Activated T-cell treated with anti-CD3 and anti-CD28 coated beads for 4 hours (primary cell): ENCODE data around the gene ATXN7L1.

Source experiments
- DNase-seq: peaks from one replicate; pipeline ENCODE4 v3.0.0-alpha.2; 2020

Gene ATXN7L1

DNA sequence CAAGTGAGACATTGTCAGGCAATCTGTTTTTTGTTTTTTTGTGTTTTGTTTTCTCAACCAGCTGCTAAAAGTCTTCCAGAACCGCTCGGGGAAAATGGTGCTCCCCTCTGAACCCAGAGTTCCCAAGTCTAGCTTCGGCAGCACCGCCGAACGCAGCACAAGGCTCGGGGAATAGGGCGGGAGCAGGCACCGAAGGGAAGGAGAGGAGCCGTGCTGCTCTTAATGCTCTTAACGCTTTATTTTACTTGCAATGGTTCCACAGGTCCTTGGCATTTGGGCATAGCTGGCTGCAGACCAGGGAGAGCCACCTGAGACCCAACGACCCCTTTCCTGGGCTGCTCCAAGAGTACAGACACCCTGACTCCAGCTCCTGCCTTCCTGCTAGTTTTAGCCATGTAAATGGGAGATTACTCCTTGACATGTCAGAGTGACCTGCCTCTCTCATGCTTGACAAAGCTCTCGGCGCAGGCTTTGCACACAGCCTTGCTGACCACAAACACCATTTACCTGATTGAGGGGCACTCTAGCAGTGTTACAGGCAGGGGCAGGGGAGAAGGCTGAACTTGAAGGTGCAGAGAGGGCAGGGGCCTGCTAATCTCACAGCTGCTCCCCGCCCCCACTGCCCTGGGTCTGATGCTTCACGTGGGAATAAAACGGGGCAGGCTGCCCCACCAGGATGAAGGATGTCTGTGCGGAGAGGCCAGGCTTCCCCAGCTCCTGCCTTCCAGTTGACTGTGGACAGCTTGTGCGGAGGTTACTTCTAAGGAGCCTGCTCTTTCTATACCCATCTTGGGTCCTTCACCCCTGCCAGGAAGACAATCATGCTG is 236.5 kb downstream of the ATXN7L1 start:
- DNase-seq, result no peak

DNA sequence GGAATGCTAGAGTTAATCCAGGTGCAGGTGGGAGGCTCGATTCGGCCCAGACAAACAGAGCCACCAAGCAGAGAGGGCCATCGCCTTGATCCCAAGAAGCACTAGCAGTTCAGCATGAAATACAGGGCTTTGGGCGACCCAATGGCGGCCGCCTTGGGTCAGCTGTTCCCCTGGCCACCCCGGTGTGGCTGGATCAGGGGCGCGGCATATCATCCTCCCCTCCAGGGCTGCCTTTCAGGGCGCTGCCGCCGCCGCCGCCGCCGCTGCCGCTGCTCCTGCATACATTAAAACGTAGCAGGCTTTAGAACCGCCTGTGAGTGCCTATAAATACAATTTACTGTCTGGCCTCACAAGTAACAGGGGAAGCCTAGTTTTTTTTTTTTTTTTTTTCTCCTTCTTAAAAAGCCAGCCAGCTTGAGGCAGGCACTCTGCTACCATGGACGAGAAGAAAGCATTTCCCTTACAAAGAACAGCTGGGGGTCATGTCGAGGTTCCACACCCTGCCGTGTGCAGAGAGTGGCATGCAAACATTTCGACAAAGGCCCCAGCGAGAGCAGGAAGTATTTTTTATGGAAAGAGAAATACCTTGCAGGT is 237.4 kb downstream of the ATXN7L1 start:
- DNase-seq, result no peak

DNA sequence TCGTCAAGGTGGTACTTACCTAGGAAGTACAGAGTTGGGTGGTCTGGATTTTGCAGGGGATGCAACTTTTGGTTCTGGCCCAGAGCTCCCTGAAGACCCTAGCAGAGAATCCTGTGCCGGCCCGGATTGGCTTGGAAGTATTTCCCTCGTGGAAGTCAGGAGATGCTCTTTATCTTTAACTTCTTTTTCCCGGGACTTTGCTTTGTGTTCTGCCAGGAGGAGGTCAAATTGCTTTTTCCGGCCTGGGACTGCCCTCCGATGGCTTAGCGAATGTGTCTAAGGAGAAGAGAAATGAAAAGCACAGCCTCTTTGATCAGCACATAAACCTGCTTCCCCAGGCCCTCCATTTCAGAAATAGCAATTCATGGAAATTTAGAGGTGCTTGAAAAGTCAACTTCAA is 238.1 kb downstream of the ATXN7L1 start:
- DNase-seq, result no peak

DNA sequence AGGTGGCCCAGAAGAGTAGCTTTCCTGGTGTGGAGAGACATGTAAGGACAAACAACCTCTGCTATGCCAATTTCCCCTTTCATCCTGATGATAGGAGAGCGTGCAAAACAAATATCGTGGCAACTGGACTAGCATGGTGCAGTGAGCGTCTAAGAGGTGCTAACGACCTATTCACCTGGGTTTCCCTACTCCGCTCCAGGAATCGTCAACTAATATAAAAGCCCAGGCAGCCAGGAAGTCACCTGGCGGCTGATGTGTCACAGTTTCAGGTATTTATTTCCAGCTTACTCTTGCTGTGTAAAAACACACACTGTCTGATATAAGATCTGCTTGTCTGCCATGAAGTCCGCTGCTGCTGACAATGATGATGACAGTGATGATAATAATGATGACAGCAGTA is 238.6 kb downstream of the ATXN7L1 start:
- DNase-seq, result no peak

DNA sequence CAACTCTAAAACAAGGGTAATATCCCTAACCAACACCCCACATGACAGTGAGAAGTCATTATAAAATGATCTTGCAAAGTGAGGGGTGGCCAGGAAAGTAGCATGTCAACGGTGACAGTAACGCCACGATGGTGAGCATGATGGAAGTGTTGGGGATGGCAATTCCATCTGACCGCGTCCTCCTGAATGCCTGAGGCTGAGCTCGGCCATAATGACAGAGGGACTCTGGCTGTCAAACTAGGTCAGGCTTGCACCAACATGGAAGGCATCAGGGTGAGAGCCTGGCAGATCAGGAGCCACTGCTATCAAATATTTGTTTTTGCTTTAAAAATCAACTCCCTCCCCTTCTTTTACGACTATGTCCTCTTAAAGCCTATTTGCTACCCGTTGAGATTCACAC is 239.4 kb downstream of the ATXN7L1 start:
- no peak for DNase-seq

DNA sequence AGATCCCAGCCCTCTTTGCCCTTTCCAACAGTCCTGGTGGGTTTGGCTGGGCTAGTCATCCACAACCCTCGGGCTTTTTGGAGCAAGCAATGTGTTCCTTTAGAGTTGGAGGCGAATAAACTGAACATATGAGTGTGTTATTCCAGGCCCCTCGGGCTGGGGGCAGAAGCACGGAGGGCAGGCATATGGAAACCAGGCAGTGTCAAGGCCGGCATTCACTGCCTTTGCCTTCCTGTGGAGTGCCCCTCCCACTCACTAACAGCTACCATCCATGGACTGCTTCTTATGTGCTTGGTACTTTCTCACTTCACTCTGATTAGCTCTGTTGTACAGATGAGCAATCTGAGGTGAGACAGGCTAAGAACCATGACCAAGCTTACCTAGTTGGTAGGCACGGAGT is 241.2 kb downstream of the ATXN7L1 start:
- DNase-seq, result no peak

DNA sequence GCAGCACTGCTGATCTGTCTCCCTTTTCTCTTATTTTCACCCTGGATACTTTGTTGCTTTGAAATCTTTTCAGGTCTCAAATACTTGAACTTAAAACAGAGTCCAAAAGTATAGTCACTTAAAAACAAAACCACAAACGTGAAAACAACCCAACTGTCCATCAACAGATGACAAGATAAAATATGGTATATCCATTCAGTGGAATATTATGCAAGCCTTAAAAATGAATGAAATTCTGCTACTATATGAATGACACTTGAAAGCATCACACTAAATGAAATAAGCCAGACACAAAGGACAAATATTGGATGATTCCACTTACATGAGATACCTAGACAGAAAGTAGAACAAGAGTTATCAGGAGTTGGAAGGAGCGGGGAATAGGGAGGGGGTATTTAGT is 250.4 kb downstream of the ATXN7L1 start:
- DNase-seq, result no peak

DNA sequence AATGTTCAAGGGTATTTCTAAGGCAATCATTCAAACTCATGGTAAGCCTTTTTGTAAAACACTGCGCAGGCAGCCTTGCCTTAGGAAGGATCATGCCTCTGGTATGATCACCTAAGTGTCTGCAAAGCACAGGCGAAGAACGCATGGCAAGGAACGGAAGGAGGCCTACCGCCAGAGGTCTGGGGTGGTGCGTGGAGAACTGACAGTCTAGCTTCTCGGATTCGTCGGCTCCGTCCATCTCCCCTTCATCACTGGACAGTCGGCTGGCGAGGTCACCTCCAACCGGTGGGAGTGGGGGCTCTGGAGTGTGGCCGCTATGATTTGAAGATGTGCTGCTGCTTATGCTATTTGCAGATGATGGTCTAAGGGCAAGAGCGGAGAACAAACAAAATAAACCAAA is 252.5 kb downstream of the ATXN7L1 start:
- no peak for DNase-seq

DNA sequence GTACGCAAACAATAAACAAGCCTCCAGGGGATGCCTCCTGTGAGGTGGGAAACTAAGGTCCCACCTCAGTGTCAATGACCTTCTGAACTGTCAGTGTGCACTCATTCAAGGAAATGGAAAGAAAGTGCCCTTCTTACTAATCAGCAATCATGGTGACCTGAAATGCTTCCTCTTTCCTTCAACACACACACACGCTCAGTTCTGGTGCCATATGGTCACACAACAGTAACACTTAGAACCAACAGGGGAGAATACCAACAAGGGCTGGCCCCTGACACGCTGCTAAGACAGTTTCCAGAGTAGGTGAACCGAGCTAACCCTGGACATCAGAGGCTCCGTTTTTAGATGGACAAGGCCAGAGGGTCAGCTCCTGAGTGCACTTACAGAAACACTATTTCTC is 253.0 kb downstream of the ATXN7L1 start:
- DNase-seq, result no peak

DNA sequence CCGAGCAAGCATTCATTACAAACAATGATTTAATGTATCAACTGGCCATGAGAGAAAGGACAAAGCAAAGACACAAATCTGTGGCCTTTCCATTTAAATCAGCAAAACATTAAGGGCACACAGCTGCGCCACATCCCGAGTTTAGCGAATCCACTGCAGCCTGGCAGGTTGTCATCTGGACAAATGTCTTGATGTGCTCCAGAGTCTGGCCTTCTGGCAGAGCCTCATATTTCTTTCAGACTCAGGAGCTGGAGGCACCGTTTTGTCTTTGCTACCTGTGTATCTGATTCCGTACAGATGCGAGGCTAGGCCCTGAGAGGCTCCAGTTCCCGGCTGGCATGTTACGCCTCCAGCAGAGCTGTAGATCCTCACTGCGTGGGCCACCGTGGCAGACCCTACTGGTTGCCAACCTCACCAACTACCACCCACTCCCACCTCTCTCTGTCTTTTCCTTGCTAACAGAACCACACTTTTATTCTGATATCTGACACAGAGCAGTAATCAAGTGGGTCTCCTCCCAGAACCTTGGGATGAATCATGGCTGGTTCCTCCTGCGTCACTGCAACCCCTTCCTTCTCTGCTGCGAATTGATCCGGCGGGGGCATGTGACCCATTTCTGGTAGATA is 254.2 kb downstream of the ATXN7L1 start:
- no peak for DNase-seq

DNA sequence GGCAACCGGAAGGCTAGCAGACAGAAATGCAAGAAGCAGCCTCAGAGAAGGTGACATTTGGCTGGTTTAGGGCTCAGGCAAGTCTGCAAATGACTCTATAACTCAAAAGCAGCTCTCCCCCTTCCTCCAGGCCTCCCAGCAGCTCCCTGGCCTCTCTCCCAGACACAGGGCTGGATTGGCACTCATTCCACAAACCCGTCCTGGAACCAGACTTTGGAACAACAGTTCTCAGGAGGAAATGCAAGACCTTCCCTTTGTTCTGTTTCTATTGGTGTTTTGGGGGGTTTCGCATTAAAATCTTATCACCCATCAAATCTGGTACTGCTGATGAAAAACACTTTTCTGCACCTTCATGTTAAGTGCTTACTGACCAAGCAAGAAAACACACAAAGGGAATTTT is 254.8 kb downstream of the ATXN7L1 start:
- no peak for DNase-seq

DNA sequence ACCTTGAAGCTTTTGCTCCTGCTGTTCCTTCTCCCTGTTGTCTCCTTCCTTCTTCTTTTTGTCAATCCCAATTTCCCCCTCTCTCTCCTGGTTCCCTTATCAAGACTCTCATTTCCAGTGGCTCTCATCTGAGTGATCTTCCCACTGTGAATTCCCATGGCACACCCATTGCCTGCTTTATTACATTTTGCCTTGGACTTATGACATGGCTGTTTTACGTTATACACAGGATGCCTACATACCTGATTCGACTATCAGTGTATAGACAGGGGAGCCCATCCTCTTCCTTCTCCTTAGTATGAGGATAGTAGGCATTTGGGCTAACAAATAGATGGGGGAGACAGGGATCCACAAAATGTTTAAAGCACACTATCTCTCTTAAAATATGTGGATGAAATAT is 255.2 kb downstream of the ATXN7L1 start:
- no peak for DNase-seq

DNA sequence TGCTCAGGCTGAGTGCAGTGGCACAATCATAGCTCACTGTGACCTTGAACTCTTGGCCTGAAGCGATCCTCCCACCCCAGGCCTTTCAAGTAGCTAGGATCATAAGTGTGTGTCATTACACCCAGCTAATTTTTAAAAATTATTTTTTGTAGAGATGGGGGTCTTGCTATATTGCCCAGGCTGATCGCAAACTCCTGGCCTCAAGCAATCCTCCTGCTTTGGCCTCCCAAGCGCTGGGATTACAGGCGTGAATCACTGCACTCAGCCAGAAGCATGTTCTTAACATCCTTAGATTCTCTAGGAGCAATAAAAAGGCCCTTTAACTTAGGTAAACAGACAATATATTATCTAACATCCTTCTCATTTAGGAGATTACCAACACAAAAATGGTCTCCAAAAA is 256.8 kb downstream of the ATXN7L1 start:
- no peak for DNase-seq

DNA sequence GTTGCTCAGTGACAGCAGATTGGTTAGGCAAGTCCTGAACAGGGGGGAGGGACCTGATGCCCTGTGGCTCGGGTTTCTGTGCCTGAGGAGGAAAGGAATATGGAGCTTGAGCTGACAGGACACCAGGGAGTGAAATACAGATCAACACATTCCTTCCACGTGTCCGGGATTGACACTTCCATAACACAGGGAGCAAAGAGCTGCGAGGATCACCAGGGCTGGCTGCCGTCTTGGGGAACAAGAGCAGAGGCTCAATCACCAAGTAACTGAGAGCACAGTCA is 258.4 kb downstream of the ATXN7L1 start:
- DNase-seq, result no peak

DNA sequence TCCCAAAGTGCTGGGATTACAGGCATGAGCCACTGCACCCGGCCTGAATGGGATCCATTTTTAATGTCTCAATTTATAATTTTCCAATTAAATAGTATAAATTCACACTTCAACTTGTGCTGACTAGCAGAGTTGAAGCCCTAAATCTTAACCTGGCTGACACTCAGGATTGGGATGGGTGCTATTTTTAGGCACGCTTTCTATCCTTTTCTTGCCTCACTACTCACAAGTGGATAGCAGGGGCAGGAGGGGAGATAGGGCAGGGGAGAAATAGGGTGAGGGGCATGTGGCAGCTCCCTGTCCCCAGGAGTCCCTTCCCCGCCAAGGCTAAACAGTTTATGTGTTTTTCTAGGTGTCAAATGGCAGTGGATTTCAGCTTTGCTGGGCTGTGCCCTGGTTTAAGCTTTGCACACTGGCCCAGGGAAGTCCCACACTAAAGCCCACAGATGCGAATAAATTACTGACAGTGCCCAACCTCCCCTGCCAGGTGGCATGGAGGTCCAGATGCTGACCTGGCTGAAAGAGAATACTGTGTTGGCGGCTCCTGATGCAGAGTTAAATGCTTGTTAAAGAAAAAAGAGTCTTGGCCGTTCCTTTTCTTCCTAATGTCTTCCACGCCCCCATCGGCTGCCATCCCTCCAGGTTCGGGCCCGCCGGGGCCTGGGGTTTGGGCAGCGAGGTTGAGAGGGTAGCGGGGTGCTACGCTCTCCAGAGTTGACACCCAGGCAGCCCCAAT is 259.0 kb downstream of the ATXN7L1 start:
- DNase-seq, result no peak

DNA sequence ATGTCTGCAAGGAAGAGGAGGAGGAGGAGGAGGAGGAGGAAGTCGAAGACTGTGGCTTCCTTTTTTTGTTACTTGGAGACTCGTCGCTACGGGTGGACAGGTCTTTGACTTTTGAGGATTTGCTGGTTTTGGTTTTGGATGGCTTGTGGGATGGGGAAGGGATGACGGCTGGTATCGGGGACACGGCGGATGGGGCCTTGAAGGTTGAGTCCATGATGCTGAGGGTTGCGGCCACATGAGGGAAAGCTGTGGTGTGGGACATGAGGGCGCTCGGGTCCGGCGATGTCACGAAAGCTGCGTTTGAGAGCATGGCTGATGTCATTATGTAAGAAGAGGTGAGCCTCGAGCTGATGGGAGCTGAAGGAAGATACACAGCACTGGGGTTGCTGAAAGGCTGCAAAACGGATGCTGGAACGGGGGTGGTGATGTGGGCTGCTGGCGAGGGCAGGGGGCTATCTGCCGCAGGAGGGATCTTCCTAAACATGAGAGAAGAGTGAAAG is 262.0 kb downstream of the ATXN7L1 start:
- no peak for DNase-seq

DNA sequence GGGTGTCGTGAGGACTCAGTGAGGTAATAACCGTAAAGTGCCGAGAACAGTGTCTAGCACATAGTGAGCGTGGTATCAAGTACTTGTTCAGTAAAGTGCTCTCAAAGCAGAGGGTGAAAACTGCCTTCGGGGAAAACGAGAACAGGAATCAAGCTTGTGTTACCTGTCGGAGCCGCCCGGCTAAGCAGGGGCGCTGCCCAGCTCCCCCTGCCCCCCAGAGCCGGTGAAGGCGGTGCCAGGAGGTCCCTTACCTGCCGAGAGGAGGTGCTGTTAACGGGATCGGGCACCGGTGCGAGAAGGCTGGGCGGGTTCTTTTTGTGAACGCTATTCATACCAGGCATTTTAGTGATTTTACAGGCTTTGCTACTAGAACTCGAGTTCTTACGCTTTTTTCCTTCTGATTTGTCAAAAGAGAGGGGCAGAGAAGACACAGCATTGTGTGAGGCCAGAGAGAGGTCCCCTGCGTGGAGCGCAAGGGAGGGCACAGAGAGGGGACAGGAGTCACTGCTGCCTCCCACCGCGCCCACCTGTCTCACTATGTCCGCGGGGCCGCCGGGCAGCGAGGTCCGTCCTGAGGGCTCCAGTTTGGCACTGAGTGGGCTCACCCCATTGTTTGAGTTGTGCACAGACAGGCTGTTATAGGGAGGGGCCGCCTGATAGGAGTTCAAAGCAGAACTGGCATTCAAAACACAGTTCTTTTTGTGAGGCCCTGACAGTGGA is 262.6 kb downstream of the ATXN7L1 start:
- no peak for DNase-seq

DNA sequence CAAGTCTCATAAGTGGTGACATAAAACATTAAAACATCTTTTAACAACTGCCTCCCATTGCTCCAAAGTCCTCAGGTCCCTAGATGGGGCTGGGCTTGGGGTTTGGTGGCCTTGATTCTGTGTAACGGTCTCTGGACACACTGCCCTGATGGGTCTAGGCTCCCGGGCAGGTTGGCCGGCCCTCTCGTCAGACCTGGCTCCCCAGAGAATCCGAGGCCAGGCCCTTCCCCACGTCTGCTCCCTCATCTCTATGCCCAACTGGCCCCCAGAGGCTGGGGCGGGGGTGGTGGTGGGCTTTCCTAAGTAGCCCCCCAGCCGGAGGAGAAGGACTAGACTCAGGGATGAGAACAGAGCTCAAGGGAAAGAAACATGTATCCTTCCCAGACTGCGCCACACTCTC is 263.6 kb downstream of the ATXN7L1 start:
- no peak for DNase-seq

DNA sequence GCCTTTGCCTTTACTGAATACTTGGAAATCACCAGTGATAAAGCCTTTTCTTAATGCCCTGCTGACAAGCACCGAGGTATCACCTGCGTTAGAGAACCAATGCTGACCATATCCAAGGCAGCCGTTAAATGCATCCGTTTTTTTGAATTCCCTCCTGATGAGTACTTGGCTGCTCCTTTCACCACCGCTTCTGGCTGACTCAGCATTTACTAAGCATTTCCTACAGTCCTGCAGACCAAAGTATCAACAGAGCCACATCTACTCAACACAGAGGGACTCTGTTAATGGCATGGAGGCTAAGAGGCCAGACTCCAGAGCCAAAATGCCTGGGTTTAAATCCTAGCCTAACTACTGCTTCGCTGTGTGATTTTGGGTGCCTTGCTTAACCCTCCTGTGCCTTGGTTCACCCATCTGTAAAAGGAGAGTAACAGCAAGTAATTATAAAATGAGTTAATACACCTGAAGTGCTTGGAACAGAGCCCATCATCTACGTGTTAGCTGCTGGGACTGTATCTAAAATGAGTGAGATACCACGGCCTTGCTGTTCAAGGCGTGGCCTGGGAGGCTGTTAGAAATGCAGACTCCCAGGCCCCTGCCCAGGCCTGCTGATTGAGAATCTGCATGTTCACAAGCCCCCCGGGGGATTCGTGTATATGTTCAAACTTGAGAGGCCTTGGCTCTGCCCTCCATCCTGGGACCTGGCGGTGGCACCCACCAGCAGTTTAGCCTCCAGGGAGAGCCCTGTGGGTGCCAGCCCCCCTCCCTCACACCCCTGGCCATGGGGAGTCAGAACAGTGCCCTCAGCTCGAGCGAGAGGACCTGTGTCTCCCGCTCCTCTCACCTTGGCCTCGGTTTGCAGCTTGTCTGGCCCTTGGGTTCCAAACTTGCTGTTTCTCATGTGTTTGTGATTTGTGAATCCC is 264.3 kb downstream of the ATXN7L1 start:
- no peak for DNase-seq

DNA sequence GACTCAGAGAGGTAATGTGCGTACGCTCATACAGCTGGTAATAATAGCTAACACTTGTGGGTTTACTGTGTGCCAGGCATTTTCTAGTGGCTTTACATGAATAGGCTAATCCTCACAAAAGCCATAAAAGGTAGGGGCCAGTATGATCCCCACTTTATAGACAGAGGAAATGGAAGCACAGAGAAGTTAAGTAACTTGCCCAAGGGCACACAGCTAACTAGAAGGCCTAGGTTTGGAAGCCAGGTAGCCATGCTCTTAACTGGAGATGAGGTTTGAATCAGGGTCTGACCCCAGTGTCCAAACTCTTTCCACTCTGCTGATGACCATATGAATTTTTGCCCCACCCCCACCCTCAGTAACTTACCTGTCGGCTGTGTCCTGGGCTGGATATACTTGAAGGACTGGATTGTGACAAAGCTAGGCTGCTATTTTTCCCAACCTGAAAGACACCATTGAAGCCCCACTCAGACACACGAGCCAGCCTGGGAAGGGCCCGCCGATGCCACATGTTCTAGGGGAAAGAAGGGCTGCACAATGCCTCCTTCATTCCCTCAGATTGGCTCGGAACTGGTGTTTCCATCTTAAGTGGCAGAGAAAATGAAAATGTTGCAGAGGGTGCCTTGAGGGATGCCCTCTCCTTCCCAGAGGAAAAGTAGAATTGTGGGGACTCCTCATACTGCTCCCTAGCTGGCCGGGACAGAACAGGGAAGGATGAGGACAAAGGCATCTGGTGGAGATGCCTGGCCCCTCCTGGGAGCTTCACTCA is 266.1 kb downstream of the ATXN7L1 start:
- no peak for DNase-seq
